Prostate gland (tissue), 2 donors: ENCODE data around the gene PTPRD.

Experiments used
- CTCF ChIP-seq, 4 experiments: fragments of 200-600 bp in 2 of 4; fragments of 450-650 bp in 2 of 4; sonication (generic) in 2 of 4; IDR thresholded peaks; 1 replicate in 3 of 4; 2 replicates in 1 of 4; pipeline ENCODE4 v1.5.1; 2016 to 2019; ENCODE audit warnings: antibody characterized with exemption in 4 of 4, mild to moderate bottlenecking in 2 of 4, moderate library complexity in 2 of 4
- POLR2AphosphoS5 ChIP-seq: sonication (generic); formaldehyde crosslinking; IDR thresholded peaks from one replicate; pipeline ENCODE4 v1.6.1; 2017; ENCODE audit warnings: antibody characterized with exemption

- TF ChIP-seq CTCF (IDR thresholded peaks at IDR 0.05) (no peak), POLR2AphosphoS5 (no peak)
These were observed 938.3 kb downstream of the PTPRD start for GRCh38 chr9:9674461-9674860.
